H1 (cell line): ENCODE data around the gene SLC25A42. TPM values are rescaled to one million over a fixed set of nuclear protein-coding genes. Genes with fewer than 3 reads are reported as not detected.

Experiments used
- BCL11A ChIP-seq, 2 experiments: IDR thresholded peaks; one replicate each; pipeline ENCODE4 v1.6.1; 2011; ENCODE audit warnings: low read depth in 2 of 2, low read length in 2 of 2, mild to moderate bottlenecking in 2 of 2
- BRCA1 ChIP-seq: IDR thresholded peaks from 2 replicates; pipeline ENCODE4 v1.6.1; 2012; ENCODE audit warnings: low read depth, low read length, improper control_type of control experiment
- CEBPB ChIP-seq: IDR thresholded peaks from 2 replicates; pipeline ENCODE4 v1.6.1; 2012; ENCODE audit warnings: low read depth, low read length
- GABPA ChIP-seq: IDR thresholded peaks from 2 replicates; pipeline ENCODE4 v1.6.1; 2011; ENCODE audit warnings: mild to moderate bottlenecking, low read length, moderate library complexity, borderline replicate concordance; ENCODE audit not compliant: insufficient read depth
- HDAC2 ChIP-seq, 2 experiments: fragments of 300-600 bp in 1 of 2; sonication (generic) in 1 of 2; IDR thresholded peaks; 2 replicates each; pipeline ENCODE4 v1.6.1; 2011 to 2012; ENCODE audit warnings: low read depth in 2 of 2, low read length in 2 of 2, mild to moderate bottlenecking in 2 of 2, moderate library complexity in 2 of 2, borderline replicate concordance in 1 of 2, inconsistent platforms in 1 of 2
- KDM1A ChIP-seq: fragments of 200-600, 300-600 bp; sonication (generic); IDR thresholded peaks from 2 replicates; pipeline ENCODE4 v1.7.1; 2016; ENCODE audit warnings: mild to moderate bottlenecking, low read length, borderline replicate concordance
- NRF1 ChIP-seq: IDR thresholded peaks from 2 replicates; pipeline ENCODE4 v1.6.1; 2011; ENCODE audit warnings: mild to moderate bottlenecking, low read depth, low read length, improper control_type of control experiment
- PHF8 ChIP-seq: fragments of 200-600 bp; sonication (generic); conservative IDR thresholded peaks from 2 replicates; pipeline ENCODE4 v1.7.1; 2012; ENCODE audit warnings: low read depth, mild to moderate bottlenecking, inconsistent platforms, low read length, moderate library complexity
- RFX5 ChIP-seq: IDR thresholded peaks from 2 replicates; pipeline ENCODE4 v1.6.1; 2011; ENCODE audit warnings: low read depth, low read length, improper control_type of control experiment, borderline replicate concordance
- SIRT6 ChIP-seq: IDR thresholded peaks from one replicate; pipeline ENCODE4 v1.7.1; 2012; ENCODE audit warnings: low read length, inconsistent platforms
- SP2 ChIP-seq: IDR thresholded peaks from 2 replicates; pipeline ENCODE4 v1.6.1; 2012; ENCODE audit warnings: mild to moderate bottlenecking, low read length, inconsistent platforms
- TAF7 ChIP-seq: optimal IDR thresholded peaks from 2 replicates; pipeline ENCODE3; 2011; ENCODE audit warnings: low read depth, mild to moderate bottlenecking, inconsistent platforms, low read length, moderate library complexity, borderline replicate concordance
- YY1 ChIP-seq: IDR thresholded peaks from 2 replicates; pipeline ENCODE4 v1.6.1; 2011; ENCODE audit warnings: low read depth, mild to moderate bottlenecking, low read length
- polyA plus RNA-seq, 7 experiments: library from polyadenylated mRNA; depleted of rRNA in 3 of 7; stranded (reverse) in 5 of 7; unstranded in 2 of 7; fragments of >200 nt in 5 of 7; fragments of 200-250 nt in 2 of 7; gene quantifications; 1 replicate in 5 of 7; 2 replicates in 1 of 7; 4 replicates in 1 of 7; pipeline versions ENCODE4 v1.2.1 to v1.2.3, GENCODE V29; 2011 to 2013; ENCODE audit warnings: missing spikeins in 2 of 7, mixed read lengths in 2 of 7
- total RNA-seq: library from RNA; stranded (reverse); fragmentation: NEBNext Ultra II Directional; extraction: Animal tissue kit (Norgen Biotek cat#: 25700); gene quantifications from 2 replicates; pipeline ENCODE4 v1.2.1, GENCODE V29; 2021

The SLC25A42 gene
- total and polyA plus RNA-seq, 2 of the 8 experiments (the other 6 are each of a cell fraction or from before 2014, with no cell fraction given) = 5.9 to 6.2 TPM

- TF ChIP-seq SP2 (peak; percentile 91), PHF8 (0 out of 2 replicates have a peak, but pooled peaks have one; percentile 52), NRF1 (no peak), KDM1A (peak; percentile 19; the same call in 1 of the 2 replicates), CEBPB (no peak), RFX5 (no peak), HDAC2 (IDR thresholded peaks at IDR 0.05; ENCODE audit: borderline replicate concordance in 1 of 2, low read depth in 2 of 2, low read length in 2 of 2) (0 out of 4 replicates have a peak, but pooled peaks of 1 of the 2 experiments have one; percentile 45), BCL11A (IDR thresholded peaks at IDR 0.05; ENCODE audit: low read depth in 2 of 2, low read length in 2 of 2) (no peak), YY1 (no peak), GABPA (peak; percentile 27; the same call in 1 of the 2 replicates), BRCA1 (no peak), SIRT6 (no peak), TAF7 (no peak)
These were observed at the start of gene SLC25A42 (continued) for GRCh38 chr19:19063183-19064097.
